Measurements from ENCODE around the gene NUP58. TPM values are rescaled to one million over a fixed set of nuclear protein-coding genes. Genes with fewer than 3 reads are reported as not detected.
A peak's percentile ranks its signal among the peaks of the same experiment; 100 is the strongest.

Gene NUP58
- total and polyA plus RNA-seq, 4 donors = 25.6 to 82.5 (median 54.0) TPM

- Histone ChIP-seq H3K27me3 (ENCODE audit: control insufficient read depth in 3 of 3, insufficient read depth in 3 of 3, low read length in 2 of 3) (peaks cover 0 to 14% (median 5%) of the 10 kb centered on the region in 3 donors), H3K36me3 (ENCODE audit: control insufficient read depth in 4 of 4, insufficient read depth in 4 of 4, low read length in 4 of 4) (no peaks in the 10 kb centered on the region), H3K4me3 (peak within 1 kb of the TSS; percentile 94), H3K4me1 (ENCODE audit: control insufficient read depth in 5 of 5, insufficient read depth in 5 of 5, low read length in 5 of 5) (peaks cover 0 to 12% (median 0%) of the 10 kb centered on the region in 5 donors), H3K27ac (ENCODE audit: low read depth in 1 of 2, low read length in 1 of 2) (peak within 1 kb of the TSS; percentile 87 to 95), H3K9me3 (ENCODE audit: control insufficient read depth in 4 of 4, insufficient read depth in 3 of 4, low read length in 3 of 4) (no peaks in the 10 kb centered on the region), H3K9ac (ENCODE audit: insufficient read depth in 1 of 2, low read length in 2 of 2) (peak within 1 kb of the TSS; percentile 95 to 98)
- TF ChIP-seq CTCF (IDR thresholded peaks at IDR 0.05; ENCODE audit: control extremely low read depth, extremely low read depth) = peak; percentile 95
- ATAC-seq (ENCODE audit: insufficient read depth, low FRiP score) = peak; percentile 100
- DNase-seq = peak; percentile 91 to 95 (median 92)
- 2 to 3% methylated on average over 50 to 65 of the region's 65 CpGs for WGBS, 2 donors
Observed at GRCh38 chr13:25286969-25287961, 14.2 kb upstream of the NUP58 start, which contains the start of gene MTMR6. TSS of gene MTMR6 (minus strand) at chr13:25287488. CDS start at chr13:25287247, 241 bp downstream.

DNA sequence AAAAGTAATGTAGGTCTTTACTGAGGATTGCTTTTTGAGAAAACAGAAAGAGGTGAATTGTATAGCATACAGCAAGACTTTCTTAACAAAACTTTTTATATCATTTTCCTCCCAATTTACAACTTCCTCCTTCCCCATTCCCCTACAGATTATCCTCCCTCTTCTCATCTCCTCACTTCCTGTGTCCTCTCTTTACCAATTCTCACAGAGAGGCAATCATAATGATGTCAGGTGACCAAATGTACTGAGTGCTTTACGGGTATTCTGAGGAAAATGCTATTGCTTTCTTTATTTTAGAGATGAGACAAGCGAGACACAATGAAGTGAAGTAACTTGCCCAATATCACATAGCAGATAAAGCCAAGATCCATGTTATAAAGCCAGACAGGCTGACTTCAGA lies 12.5 kb upstream of the NUP58 start:
- no peak for DNase-seq
- Histone ChIP-seq H3K4me3 (no peak overlapping the region), H3K9ac (ENCODE audit: insufficient read depth in 1 of 2, low read length in 2 of 2) (no peak overlapping the region), H3K27ac (ENCODE audit: low read depth in 1 of 2, low read length in 1 of 2) (no peak overlapping the region), H3K9me3 (ENCODE audit: control insufficient read depth in 4 of 4, insufficient read depth in 3 of 4, low read length in 3 of 4) (no peaks in the 10 kb centered on the region), H3K4me1 (ENCODE audit: control insufficient read depth in 5 of 5, insufficient read depth in 5 of 5, low read length in 5 of 5) (peaks cover 0 to 12% (median 0%) of the 10 kb centered on the region in 5 donors), H3K27me3 (ENCODE audit: control insufficient read depth in 3 of 3, insufficient read depth in 3 of 3, low read length in 2 of 3) (peaks cover 0 to 14% (median 5%) of the 10 kb centered on the region in 3 donors), H3K36me3 (ENCODE audit: control insufficient read depth in 4 of 4, insufficient read depth in 4 of 4, low read length in 4 of 4) (no peaks in the 10 kb centered on the region)
- no peak for TF ChIP-seq CTCF (IDR thresholded peaks at IDR 0.05; ENCODE audit: control extremely low read depth, extremely low read depth)
- ATAC-seq (ENCODE audit: insufficient read depth, low FRiP score) = no peak
- 56 to 57% methylated on average over 2 of the region's 2 CpGs for WGBS, 2 donors

- H3K4me1 ChIP-seq (ENCODE audit: control insufficient read depth in 5 of 5, insufficient read depth in 5 of 5, low read length in 5 of 5) = peaks cover 0 to 5% (median 0%) of the 10 kb centered on the region in 5 donors
- DNase-seq (no peak), ATAC-seq (ENCODE audit: insufficient read depth, low FRiP score) (no peak)
- no peaks in the 10 kb centered on the region for H3K36me3 ChIP-seq (ENCODE audit: control insufficient read depth in 4 of 4, insufficient read depth in 4 of 4, low read length in 4 of 4)
- no peaks in the 10 kb centered on the region for H3K9me3 ChIP-seq (ENCODE audit: control insufficient read depth in 4 of 4, insufficient read depth in 3 of 4, low read length in 3 of 4)
- no peak overlapping the region for H3K4me3 ChIP-seq
- no peak overlapping the region for H3K27ac ChIP-seq (ENCODE audit: low read depth in 1 of 2, low read length in 1 of 2)
- no peak for TF ChIP-seq CTCF (IDR thresholded peaks at IDR 0.05; ENCODE audit: control extremely low read depth, extremely low read depth)
- no peak overlapping the region for H3K9ac ChIP-seq (ENCODE audit: insufficient read depth in 1 of 2, low read length in 2 of 2)
- peaks cover 2 to 14% (median 7%) of the 10 kb centered on the region in 3 donors for H3K27me3 ChIP-seq (ENCODE audit: control insufficient read depth in 3 of 3, insufficient read depth in 3 of 3, low read length in 2 of 3)
- WGBS, 2 donors = 69 to 84% methylated on average over 1 of the region's 1 CpG
Observed at GRCh38 chr13:25291691-25292090, 9.7 kb upstream of the NUP58 start.

All from lung (tissue), 12 donors.